Hematopoietic multipotent progenitor cell treated with erythropoietin and hydrocortisone succinate and interleukin-3 and kit ligand, for 4 days (in vitro differentiated cells): ENCODE data around the gene ANAPC2.

Experiments
- DNase-seq: peaks from one replicate; pipeline ENCODE4 v3.0.0-alpha.2; 2015

The ANAPC2 gene

GRCh38 chr9:137227054-137227852, 38.9 kb upstream of the ANAPC2 start, which contains the start of gene RNF224:
TSS of gene RNF224 (plus strand) at chr9:137227502. CDS start at chr9:137228336, 834 bp downstream.
- DNase-seq: peak; percentile 91

- DNase-seq: no peak
Observed at GRCh38 chr9:137226338-137227053, 38.1 kb upstream of the ANAPC2 start.

- no peak for DNase-seq
Observed at GRCh38 chr9:137225699-137226331, 37.5 kb upstream of the ANAPC2 start.

GRCh38 chr9:137224830-137225694, 36.7 kb upstream of the ANAPC2 start, which contains the start of gene CYSRT1:
TSS of gene CYSRT1 (plus strand) at chr9:137225174. CDS start at chr9:137225622, 448 bp downstream.
- DNase-seq: no peak

GRCh38 chr9:137223078-137223970, 35.0 kb upstream of the ANAPC2 start:
- DNase-seq: peak; percentile 100

- peak; percentile 48 for DNase-seq
Observed at GRCh38 chr9:137222190-137223077, 34.1 kb upstream of the ANAPC2 start, which contains the start of gene RNF208. TSS of gene RNF208 (minus strand) at chr9:137222240. CDS start at chr9:137221212, 1,028 bp downstream.

GRCh38 chr9:137221506-137222111, 33.2 kb upstream of the ANAPC2 start:
- DNase-seq: no peak

- DNase-seq: no peak
Observed at GRCh38 chr9:137221095-137221505, 32.7 kb upstream of the ANAPC2 start.

- no peak for DNase-seq
Observed at GRCh38 chr9:137220317-137221094, 32.1 kb upstream of the ANAPC2 start.

GRCh38 chr9:137219757-137220316, 31.5 kb upstream of the ANAPC2 start:
- no peak for DNase-seq

- peak; percentile 88 for DNase-seq
Observed at GRCh38 chr9:137218754-137219271, 30.5 kb upstream of the ANAPC2 start.

GRCh38 chr9:137218212-137218753, 29.9 kb upstream of the ANAPC2 start:
- no peak for DNase-seq

- no peak for DNase-seq
Observed at GRCh38 chr9:137217276-137218211, 29.2 kb upstream of the ANAPC2 start.

- DNase-seq: no peak
Observed at GRCh38 chr9:137216188-137216965, 28.0 kb upstream of the ANAPC2 start.

GRCh38 chr9:137215196-137215986, 27.0 kb upstream of the ANAPC2 start:
- DNase-seq: no peak
